ENCODE data around the gene UHRF2. TPM values are rescaled to one million over a fixed set of nuclear protein-coding genes. Genes with fewer than 3 reads are reported as not detected.
"Not testable (repeated sequence)": the region's sequence is repeated elsewhere in the genome, so short reads cannot be mapped to it uniquely, and the experiment has no call there.

The UHRF2 gene
- total and polyA plus RNA-seq, 12 donors = 9.6 to 19.7 (median 13.1) TPM

DNA sequence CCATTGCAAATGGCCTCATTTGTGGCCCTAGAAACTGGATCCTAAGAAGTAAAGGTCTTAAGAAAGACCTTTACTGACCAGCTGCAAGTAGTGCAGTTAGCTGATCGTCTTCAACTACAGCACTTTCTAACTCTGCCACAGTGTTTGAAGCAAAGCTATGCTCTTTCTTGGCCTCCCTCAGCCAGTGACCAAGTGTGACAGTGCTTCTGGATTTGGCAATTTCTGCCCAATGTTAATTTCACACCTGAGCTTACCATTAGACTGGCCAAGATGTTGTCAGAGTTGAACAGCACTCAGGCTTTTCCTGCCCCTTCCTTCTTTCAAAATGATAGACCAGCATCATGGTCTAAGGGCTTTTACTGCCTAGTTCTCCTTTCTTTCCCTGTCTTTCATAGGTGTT lies 36.1 kb downstream of the UHRF2 start:
- peaks cover 4 to 51% (median 40%) of the 10 kb centered on the region in 9 donors for H3K4me1 ChIP-seq
- no peak for DNase-seq
- H3K9me3 ChIP-seq = no peaks in the 10 kb centered on the region
- no peaks in the 10 kb centered on the region for H3K27me3 ChIP-seq
- H3K27ac ChIP-seq = no peak overlapping the region
- WGBS, 2 donors = 68 to 84% methylated on average over 1 of the region's 1 CpG
- no peak overlapping the region for H3K4me3 ChIP-seq
- TF ChIP-seq CTCF (IDR thresholded peaks at IDR 0.05) = no peak
- intact Hi-C loops (cut with DNase I) = no loop called here
- no peak for ATAC-seq
- peaks cover 0 to 17% (median 0%) of the 10 kb centered on the region in 9 donors for H3K36me3 ChIP-seq

GRCh38 chr9:6449645-6450044 lies 36.6 kb downstream of the UHRF2 start:
- peaks cover 0 to 17% (median 0%) of the 10 kb centered on the region in 9 donors for H3K36me3 ChIP-seq
- intact Hi-C loops (cut with DNase I) = no loop called here
- DNase-seq (no peak), ATAC-seq (peak in 5 of 8 donors; percentile 27 to 76 (median 62))
- no peak overlapping the region for H3K4me3 ChIP-seq
- no peak overlapping the region for H3K27ac ChIP-seq
- no peaks in the 10 kb centered on the region for H3K27me3 ChIP-seq
- no peak for TF ChIP-seq CTCF (IDR thresholded peaks at IDR 0.05)
- peaks cover 4 to 50% (median 38%) of the 10 kb centered on the region in 9 donors for H3K4me1 ChIP-seq
- H3K9me3 ChIP-seq = no peaks in the 10 kb centered on the region

DNA sequence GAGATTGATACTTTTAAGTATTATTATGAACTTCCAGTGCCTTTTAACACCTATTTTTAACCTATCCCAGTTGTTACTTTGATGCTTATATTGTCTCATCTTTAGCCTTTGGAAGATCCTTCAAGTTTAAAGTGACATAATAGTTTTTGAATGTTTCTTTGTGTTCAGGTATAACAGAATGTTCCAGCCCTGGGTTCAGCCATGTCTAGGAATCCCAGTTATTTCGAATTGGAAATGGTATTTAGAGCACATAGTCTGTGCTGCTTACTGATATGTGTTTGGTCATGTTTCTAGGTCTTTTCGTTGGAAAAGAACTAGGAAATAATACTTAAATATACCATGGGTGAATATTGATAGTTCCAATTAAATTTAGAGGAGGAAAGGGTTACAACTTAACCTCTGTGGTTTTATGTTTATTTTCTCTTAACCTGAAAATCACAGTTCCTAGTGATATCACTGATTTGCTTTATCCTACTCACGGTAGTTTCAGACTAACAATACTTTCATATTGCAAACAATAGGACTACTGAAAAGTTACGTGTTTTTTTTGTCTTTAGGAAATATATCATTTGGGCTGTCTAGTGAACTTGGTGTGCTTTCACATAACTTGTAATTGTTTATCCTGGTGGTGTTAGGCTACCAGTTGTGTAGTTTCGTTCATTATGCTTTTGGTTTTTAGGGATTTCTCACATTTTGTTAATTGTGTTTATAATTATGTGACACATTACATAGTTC lies 37.8 kb downstream of the UHRF2 start:
- 72 to 74% methylated on average over 5 of the region's 5 CpGs for WGBS, 2 donors
- Histone ChIP-seq H3K9me3 (peaks cover 0 to 6% (median 0%) of the 10 kb centered on the region in 11 donors), H3K27me3 (no peaks in the 10 kb centered on the region), H3K4me3 (no peak overlapping the region), H3K36me3 (peaks cover 0 to 11% (median 0%) of the 10 kb centered on the region in 9 donors), H3K4me1 (peaks cover 4 to 50% (median 38%) of the 10 kb centered on the region in 9 donors), H3K27ac (no peak overlapping the region)
- ATAC-seq (no peak), DNase-seq (no peak)
- intact Hi-C loops (cut with DNase I) = no loop called here
- no peak for TF ChIP-seq CTCF (IDR thresholded peaks at IDR 0.05)

DNA sequence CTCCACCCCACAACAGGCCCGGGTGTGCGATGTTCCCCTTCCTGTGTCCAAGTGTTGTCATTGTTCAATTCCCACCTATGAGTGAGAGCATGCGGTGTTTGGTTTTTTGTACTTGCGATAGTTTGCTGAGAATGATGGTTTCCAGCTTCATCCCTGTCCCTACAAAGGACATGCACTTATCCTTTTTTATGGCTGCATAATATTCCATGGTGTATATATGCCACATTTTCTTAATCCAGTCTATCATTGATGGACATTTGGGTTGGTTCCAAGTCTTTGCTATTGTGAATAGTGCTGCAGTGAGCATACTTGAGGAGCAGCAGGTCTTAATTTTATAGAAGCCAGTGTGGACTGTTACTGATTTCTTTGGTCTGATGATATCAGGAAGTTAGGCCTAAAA lies 42.3 kb downstream of the UHRF2 start:
- ATAC-seq; H3K4me3 ChIP-seq; DNase-seq; intact Hi-C loops (cut with DNase I); H3K27me3 ChIP-seq; H3K27ac ChIP-seq; H3K36me3 ChIP-seq: not testable (repeated sequence)
- 99% methylated on average over 4 of the region's 4 CpGs for WGBS, 2 donors
- Histone ChIP-seq H3K9me3 (peaks cover 0 to 23% (median 0%) of the 10 kb centered on the region in 11 donors), H3K4me1 (peaks cover 0 to 23% (median 13%) of the 10 kb centered on the region in 9 donors)

- H3K4me1 ChIP-seq; H3K4me3 ChIP-seq; ATAC-seq; DNase-seq; intact Hi-C loops (cut with DNase I); H3K27ac ChIP-seq; H3K27me3 ChIP-seq: not testable (repeated sequence)
- WGBS, 2 donors = 99% methylated on average over 4 of the region's 4 CpGs
- Histone ChIP-seq H3K36me3 (peaks cover 0 to 32% (median 0%) of the 10 kb centered on the region in 9 donors), H3K9me3 (peaks cover 0 to 23% (median 0%) of the 10 kb centered on the region in 11 donors)
Measured at GRCh38 chr9:6458704-6459103, 45.7 kb downstream of the UHRF2 start.

Measured in heart right ventricle (tissue), 16 donors.